ENCODE measurements around the gene CCNB2. TPM values are rescaled to one million over a fixed set of nuclear protein-coding genes. Genes with fewer than 3 reads are reported as not detected.

CCNB2 gene
- total and polyA plus RNA-seq, 2 of the 8 experiments (the other 6 are each of a cell fraction or from before 2014, with no cell fraction given) = 70.7 to 92.1 TPM

- no peak for TF ChIP-seq ATF2 (IDR thresholded peaks at IDR 0.05; ENCODE audit: low read length)
- TF ChIP-seq HDAC2 (IDR thresholded peaks at IDR 0.05; ENCODE audit: borderline replicate concordance in 1 of 2, low read depth in 2 of 2, low read length in 2 of 2) = no peak
- no peak for TF ChIP-seq SP4 (IDR thresholded peaks at IDR 0.05; ENCODE audit: low read length)
Observed at GRCh38 chr15:59119625-59120024, 14.7 kb downstream of the CCNB2 start (continued).
